CD14-positive monocyte (primary cell): ENCODE data around the gene CDC42BPB. TPM values are rescaled to one million over a fixed set of nuclear protein-coding genes. Genes with fewer than 3 reads are reported as not detected.
A peak's percentile ranks its signal among the peaks of the same experiment; 100 is the strongest.

Experiments
- DNase-seq, 3 donors: peaks; one replicate each; pipeline ENCODE4 v3.0.0-alpha.2; 2011 to 2022
- H2AFZ ChIP-seq: 2 replicates; pipeline ENCODE4 v1.6.0; 2012; ENCODE audit warnings: mild to moderate bottlenecking, low read depth, low read length, inconsistent platforms; ENCODE audit not compliant: insufficient read depth, poor library complexity, severe bottlenecking
- H3K27ac ChIP-seq, 2 donors: 1 replicate in 1 of 2; 2 replicates in 1 of 2; pipeline ENCODE4 v1.5.1; 2012 to 2013; ENCODE audit warnings: low read length in 2 of 2, control low read depth in 1 of 2, inconsistent platforms in 1 of 2, low read depth in 1 of 2, mild to moderate bottlenecking in 1 of 2
- H3K27me3 ChIP-seq, 2 donors: one replicate each; pipeline versions ENCODE4 v1.6.0 to v1.6.1; 2011 to 2013; ENCODE audit warnings: low read length in 2 of 2; ENCODE audit not compliant: control insufficient read depth in 2 of 2, insufficient read depth in 2 of 2
- H3K36me3 ChIP-seq, 2 donors: replicated peaks in 1 of 2; 1 replicate in 1 of 2; 2 replicates in 1 of 2; pipeline versions ENCODE4 v1.5.1 to v1.6.1; 2012 to 2013; ENCODE audit warnings: low read length in 2 of 2, control low read depth in 1 of 2, inconsistent platforms in 1 of 2, mild to moderate bottlenecking in 1 of 2; ENCODE audit not compliant: insufficient read depth in 2 of 2, control insufficient read depth in 1 of 2
- H3K4me1 ChIP-seq, 2 donors: 1 replicate in 1 of 2; 2 replicates in 1 of 2; pipeline versions ENCODE4 v1.5.1 to v1.6.1; 2012 to 2013; ENCODE audit warnings: low read length in 2 of 2, control low read depth in 1 of 2, inconsistent platforms in 1 of 2, mild to moderate bottlenecking in 1 of 2, moderate library complexity in 1 of 2; ENCODE audit not compliant: insufficient read depth in 2 of 2, control insufficient read depth in 1 of 2
- H3K4me2 ChIP-seq: replicated peaks from 2 replicates; pipeline ENCODE3; 2012; ENCODE audit warnings: low read length, moderate library complexity, mild to moderate bottlenecking; ENCODE audit not compliant: poor library complexity, severe bottlenecking; ENCODE audit errors: extremely low read depth
- H3K4me3 ChIP-seq, 3 experiments: fragments of 200-600 bp in 1 of 3; sonication (generic) in 1 of 3; replicated peaks in 1 of 3; 1 replicate in 2 of 3; 2 replicates in 1 of 3; pipeline ENCODE4 v1.5.1; 2011 to 2013; ENCODE audit warnings: low read length in 3 of 3, mild to moderate bottlenecking in 3 of 3, control low read depth in 2 of 3, low read depth in 2 of 3, inconsistent platforms in 1 of 3, moderate library complexity in 1 of 3
- H3K79me2 ChIP-seq: 2 replicates; pipeline ENCODE4 v1.6.0; 2012; ENCODE audit warnings: mild to moderate bottlenecking, control low read depth, inconsistent platforms, low read length, moderate library complexity; ENCODE audit not compliant: insufficient read depth
- H3K9ac ChIP-seq: 2 replicates; pipeline ENCODE4 v1.6.0; 2017; ENCODE audit warnings: low read length, mild to moderate bottlenecking; ENCODE audit not compliant: insufficient read depth, poor library complexity, severe bottlenecking
- H3K9me3 ChIP-seq, 2 donors: replicated peaks in 1 of 2; 1 replicate in 1 of 2; 2 replicates in 1 of 2; pipeline versions ENCODE4 v1.5.1 to v1.6.1; 2012 to 2013; ENCODE audit warnings: low read length in 2 of 2, control low read depth in 1 of 2; ENCODE audit not compliant: control insufficient read depth in 1 of 2, insufficient read depth in 1 of 2
- H4K20me1 ChIP-seq: 2 replicates; pipeline ENCODE4 v1.6.0; 2012; ENCODE audit warnings: mild to moderate bottlenecking, low read length, control low read depth, moderate library complexity; ENCODE audit not compliant: insufficient read depth
- H3K27ac Mint-ChIP-seq, 7 donors: one replicate each; pipeline ENCODE4 v1.8.0; 2020; ENCODE audit warnings: mild to moderate bottlenecking in 7 of 7, mixed read lengths in 7 of 7, moderate library complexity in 6 of 7, inconsistent platforms in 2 of 7
- H3K27me3 Mint-ChIP-seq, 3 donors: one replicate each; pipeline ENCODE4 v1.8.0; 2021 to 2022; ENCODE audit warnings: low read depth in 3 of 3, mild to moderate bottlenecking in 3 of 3, mixed read lengths in 3 of 3, moderate library complexity in 3 of 3, inconsistent platforms in 1 of 3
- H3K36me3 Mint-ChIP-seq, 2 donors: one replicate each; pipeline ENCODE4 v1.8.0; 2020; ENCODE audit warnings: mixed read lengths in 2 of 2, inconsistent platforms in 1 of 2, mild to moderate bottlenecking in 1 of 2
- H3K4me1 Mint-ChIP-seq: one replicate; pipeline ENCODE4 v1.8.0; 2020; ENCODE audit warnings: mild to moderate bottlenecking, mixed read lengths
- H3K4me3 Mint-ChIP-seq, 2 donors: one replicate each; pipeline ENCODE4 v1.8.0; 2020; ENCODE audit warnings: mild to moderate bottlenecking in 2 of 2, mixed read lengths in 2 of 2, moderate library complexity in 1 of 2
- H3K9me3 Mint-ChIP-seq, 7 donors: one replicate each; pipeline ENCODE4 v1.8.0; 2020 to 2022; ENCODE audit warnings: mixed read lengths in 7 of 7, mild to moderate bottlenecking in 6 of 7, moderate library complexity in 6 of 7, inconsistent platforms in 2 of 7
- CTCF ChIP-seq: fragments of 200-600 bp; IDR thresholded peaks from one replicate; pipeline ENCODE4 v1.8.0; 2022; ENCODE audit warnings: antibody characterized with exemption, mild to moderate bottlenecking
- WGBS: methylation state at CpG from one replicate; pipeline ENCODE4 v1.1.5; 2013; ENCODE audit warnings: missing lambda C conversion rate; ENCODE audit not compliant: insufficient coverage; 5-methylcytosine and 5-hydroxymethylcytosine counted together
- intact Hi-C, 2 donors: fragments of 100-400 bp; cut with micrococcal nuclease; formaldehyde crosslinking; loops; one replicate each; pipeline versions ENCODE4 v1.15.0 to v1.15.1; 2023
- polyA plus RNA-seq, 3 donors: library from polyadenylated mRNA; depleted of rRNA in 1 of 3; unstranded in 2 of 3; stranded (reverse) in 1 of 3; fragments of 300-500 nt in 2 of 3; fragments of >200 nt in 1 of 3; fragmentation: Illumina TruSeq in 2 of 3; gene quantifications; 1 replicate in 2 of 3; 2 replicates in 1 of 3; pipeline ENCODE4 v1.2.3, GENCODE V29; 2012 to 2021

The CDC42BPB gene
- polyA plus RNA-seq, 3 donors: 0.25 to 19.0 (median 0.60) TPM

GRCh38 chr14:103095210-103095778 lies 37.9 kb upstream of the CDC42BPB start:
- intact Hi-C loops: no loop called here
- Histone ChIP-seq H3K4me2 (no peak overlapping the region), H3K79me2 (no peaks in the 10 kb centered on the region), H3K27me3 (peaks cover 0 to 8% of the 10 kb centered on the region in 2 donors), H3K9me3 (no peaks in the 10 kb centered on the region), H3K4me1 (peaks cover 19 to 25% of the 10 kb centered on the region in 2 donors), H2AFZ (no peak overlapping the region), H3K9ac (no peak overlapping the region), H4K20me1 (no peaks in the 10 kb centered on the region), H3K4me3 (no peak overlapping the region), H3K27ac (no peak overlapping the region), H3K36me3 (no peaks in the 10 kb centered on the region)
- H3K27me3 Mint-ChIP-seq: peaks cover 5 to 13% (median 13%) of the 10 kb centered on the region in 3 donors
- 90% methylated on average over 9 of the region's 11 CpGs for WGBS
- DNase-seq: no peak
- TF ChIP-seq CTCF: no peak
- no peak overlapping the region for H3K4me3 Mint-ChIP-seq
- peaks cover 0 to 2% (median 0%) of the 10 kb centered on the region in 7 donors for H3K9me3 Mint-ChIP-seq
- no peak overlapping the region for H3K27ac Mint-ChIP-seq
- H3K36me3 Mint-ChIP-seq: no peaks in the 10 kb centered on the region
- H3K4me1 Mint-ChIP-seq: peaks cover 19% of the 10 kb centered on the region

- intact Hi-C loops: no loop called here
- H3K4me1 ChIP-seq: peaks cover 19 to 25% of the 10 kb centered on the region in 2 donors
- peaks cover 0 to 2% (median 0%) of the 10 kb centered on the region in 7 donors for H3K9me3 Mint-ChIP-seq
- no peak within 1 kb of the TSS for H3K27ac Mint-ChIP-seq
- DNase-seq: peak in 1 of 3 donors; percentile 38
- H3K27me3 ChIP-seq: peaks cover 0 to 10% of the 10 kb centered on the region in 2 donors
- peaks cover 6 to 15% (median 13%) of the 10 kb centered on the region in 3 donors for H3K27me3 Mint-ChIP-seq
- H2AFZ ChIP-seq: no peak within 1 kb of the TSS
- H3K36me3 Mint-ChIP-seq: no peaks in the 10 kb centered on the region
- WGBS: 68% methylated on average over 21 of the region's 23 CpGs
- H3K4me3 Mint-ChIP-seq: peak within 1 kb of the TSS in 1 of 2 donors; percentile 70
- H3K9me3 ChIP-seq: no peaks in the 10 kb centered on the region
- H3K79me2 ChIP-seq: no peaks in the 10 kb centered on the region
- no peak within 1 kb of the TSS for H3K9ac ChIP-seq
- H3K27ac ChIP-seq: no peak within 1 kb of the TSS
- no peak within 1 kb of the TSS for H3K4me3 ChIP-seq
- no peak for TF ChIP-seq CTCF
- H4K20me1 ChIP-seq: no peaks in the 10 kb centered on the region
- H3K4me2 ChIP-seq: peak within 1 kb of the TSS; percentile 9
- no peaks in the 10 kb centered on the region for H3K36me3 ChIP-seq
- peaks cover 19% of the 10 kb centered on the region for H3K4me1 Mint-ChIP-seq
Observed at GRCh38 chr14:103094406-103095209, 37.3 kb upstream of the CDC42BPB start, which contains the start of gene EXOC3L4. Gene EXOC3L4 (plus strand): TSS chr14:103094725. CDS start chr14:103100220, 5,495 bp downstream.
